Hepatic stellate cell (primary cell): ENCODE measurements around the gene ZBTB26.
"Not testable (repeated sequence)": the region's sequence is repeated elsewhere in the genome, so short reads cannot be mapped to it uniquely, and the experiment has no call there.

ENCODE experiments used
- DNase-seq: peaks from one replicate; pipeline ENCODE4 v3.0.0; 2011; ENCODE audit warnings: low spot score

Gene ZBTB26

DNA sequence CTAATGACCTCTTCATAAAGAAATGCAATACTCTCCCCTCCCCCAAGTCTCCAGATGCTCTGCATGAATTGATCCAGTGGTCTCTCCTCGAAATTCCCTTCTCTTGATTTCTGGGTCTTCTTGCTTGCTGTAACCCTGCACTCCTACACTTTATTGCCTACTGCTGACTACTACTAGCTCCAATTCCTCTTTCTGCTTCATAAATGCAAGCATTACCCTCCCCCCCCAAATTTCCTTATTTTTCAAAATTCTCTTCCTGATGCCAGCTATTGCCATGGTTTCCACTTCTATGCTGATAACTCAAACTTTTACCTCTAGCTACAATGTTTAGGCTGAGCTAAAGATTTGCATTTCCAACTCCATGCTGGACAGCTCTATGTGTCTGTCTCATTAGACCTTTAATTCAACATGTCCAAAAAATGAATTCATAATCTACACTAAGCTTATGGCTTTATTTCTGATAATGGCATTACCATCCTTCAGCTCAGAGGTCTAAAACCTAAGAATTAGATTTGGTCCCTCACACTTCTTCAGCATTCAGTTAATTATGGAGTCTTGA, 1.4 kb downstream of the ZBTB26 start:
- DNase-seq, result no peak

DNA sequence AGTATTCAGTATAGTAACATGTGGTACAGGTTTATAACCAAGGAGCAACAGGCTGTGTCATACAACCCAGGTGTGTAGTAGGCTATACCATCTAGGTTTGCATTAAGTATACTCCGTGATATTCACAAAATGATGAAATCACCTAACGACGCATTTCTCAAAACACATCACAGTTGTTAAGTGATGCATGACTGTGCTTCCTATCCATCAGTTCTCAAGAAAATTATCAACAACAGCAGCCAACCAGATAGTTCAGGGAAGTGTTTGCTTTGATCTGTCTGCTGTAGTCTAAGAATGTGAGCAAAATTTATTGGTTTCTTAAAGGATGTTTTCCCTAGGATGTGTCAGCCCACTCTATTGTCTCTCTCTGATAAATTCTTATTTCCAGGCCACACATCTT, 7.4 kb downstream of the ZBTB26 start:
- DNase-seq, result no peak

DNA sequence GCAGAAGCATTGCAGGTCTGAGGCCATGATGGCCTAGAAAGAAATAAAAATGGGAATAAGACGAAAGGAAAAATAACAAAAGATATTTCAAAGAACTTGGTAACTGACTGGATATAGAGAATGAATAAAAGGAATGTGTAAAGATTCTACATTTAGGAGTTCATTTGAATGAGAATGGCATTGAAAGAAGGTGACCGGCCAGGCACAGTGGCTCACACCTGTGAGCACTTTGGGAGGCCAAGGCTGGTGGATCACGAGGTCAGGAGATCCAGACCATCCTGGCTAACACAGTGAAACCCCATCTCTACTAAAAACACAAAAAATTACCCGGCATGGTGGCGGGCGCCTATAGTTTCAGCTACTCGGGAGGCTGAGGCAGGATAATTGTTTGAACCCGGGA, 8.6 kb downstream of the ZBTB26 start:
- DNase-seq, result no peak

- no peak for DNase-seq
Measured at GRCh38 chr9:122918310-122918709, 13.0 kb downstream of the ZBTB26 start.

- DNase-seq, result peak; percentile 75
Measured at GRCh38 chr9:122912964-122913673, 18.2 kb downstream of the ZBTB26 start, which contains the start of gene ZBTB6. Gene ZBTB6, minus strand, starts transcription at chr9:122913323. Its CDS starts 1,251 bp downstream, at chr9:122912072.

GRCh38 chr9:122912671-122912963, 18.7 kb downstream of the ZBTB26 start:
- no peak for DNase-seq

- DNase-seq, result not testable (repeated sequence)
Measured at GRCh38 chr9:122906122-122906521, 25.2 kb downstream of the ZBTB26 start.

DNA sequence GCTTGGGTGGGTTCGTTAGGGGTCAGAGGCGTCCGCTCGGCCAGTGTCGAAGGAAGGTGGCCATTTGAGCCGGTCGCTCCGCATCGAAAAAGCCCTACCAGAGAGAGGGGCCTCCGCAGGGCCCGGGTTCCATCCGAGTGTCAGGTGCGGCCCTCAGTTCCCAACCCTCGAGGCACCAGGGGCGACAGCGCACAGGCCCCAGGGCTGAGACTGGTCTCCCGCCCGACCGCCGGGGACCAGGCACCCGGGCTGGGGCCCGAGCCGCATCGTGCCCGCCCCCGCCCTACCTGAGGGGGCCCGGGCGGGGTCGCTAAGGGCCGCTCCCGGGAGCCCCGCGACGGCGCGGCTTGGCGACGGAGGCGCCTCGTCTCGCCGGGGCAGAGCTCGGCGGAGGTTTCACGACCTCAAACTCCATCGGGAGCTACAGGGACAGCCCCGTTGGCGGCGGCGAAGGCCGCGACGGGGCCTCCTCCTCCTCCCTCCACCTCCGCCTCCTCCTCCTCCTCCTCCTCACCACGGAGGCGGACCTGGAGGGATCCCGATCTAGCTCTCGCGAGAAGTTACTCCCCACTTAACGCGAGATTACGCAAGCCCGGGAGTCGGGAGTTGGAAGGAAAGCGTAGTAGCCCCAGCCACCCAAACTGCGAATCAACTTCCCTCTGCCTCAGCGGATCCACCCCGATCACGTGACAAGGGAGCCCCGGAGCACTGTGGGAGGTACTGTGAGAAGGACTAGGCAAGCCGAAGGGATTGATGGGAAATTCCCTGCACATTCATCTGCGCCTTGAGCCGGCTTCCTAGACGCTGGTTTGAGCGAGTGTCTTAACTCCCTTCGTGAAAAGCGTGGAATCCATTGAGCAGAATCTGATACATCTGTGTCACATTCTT, 26.2 kb downstream of the ZBTB26 start, which contains the start of gene RC3H2:
Gene RC3H2, minus strand, starts transcription at position 537 of the 888 bp plus-strand sequence. CDS start 7,850 bp downstream, outside the sequence.
- peak; percentile 92 for DNase-seq

- peak; percentile 40 for DNase-seq
Measured at GRCh38 chr9:122904466-122904822, 26.9 kb downstream of the ZBTB26 start.

DNA sequence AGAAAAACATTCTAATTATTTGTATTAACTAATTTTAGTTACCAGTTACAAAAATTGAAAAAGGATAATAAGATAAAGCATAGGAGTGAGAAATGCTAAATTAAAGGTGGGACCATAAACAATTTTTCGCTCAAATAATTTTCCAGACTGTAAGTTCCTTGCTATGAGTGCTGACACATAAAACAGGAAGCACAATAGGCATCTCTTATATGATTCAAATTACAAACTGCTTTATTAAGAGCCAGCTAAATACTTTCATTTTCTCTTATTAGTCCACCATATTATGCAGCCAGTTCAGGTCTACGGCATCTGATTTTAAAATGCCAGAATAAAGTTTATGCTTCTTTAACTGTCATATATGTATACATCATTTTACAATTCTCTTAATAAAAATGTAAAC, 30.5 kb downstream of the ZBTB26 start:
- peak; percentile 16 for DNase-seq

- DNase-seq, result no peak
Measured at GRCh38 chr9:122897969-122898368, 33.3 kb downstream of the ZBTB26 start.

- no peak for DNase-seq
Measured at GRCh38 chr9:122888480-122888879, 42.8 kb downstream of the ZBTB26 start.

GRCh38 chr9:122883125-122883524, 48.2 kb downstream of the ZBTB26 start:
- no peak for DNase-seq

GRCh38 chr9:122879443-122879842, 51.9 kb downstream of the ZBTB26 start:
- DNase-seq, result no peak

GRCh38 chr9:122875523-122875922, 55.8 kb downstream of the ZBTB26 start:
- DNase-seq, result no peak

DNA sequence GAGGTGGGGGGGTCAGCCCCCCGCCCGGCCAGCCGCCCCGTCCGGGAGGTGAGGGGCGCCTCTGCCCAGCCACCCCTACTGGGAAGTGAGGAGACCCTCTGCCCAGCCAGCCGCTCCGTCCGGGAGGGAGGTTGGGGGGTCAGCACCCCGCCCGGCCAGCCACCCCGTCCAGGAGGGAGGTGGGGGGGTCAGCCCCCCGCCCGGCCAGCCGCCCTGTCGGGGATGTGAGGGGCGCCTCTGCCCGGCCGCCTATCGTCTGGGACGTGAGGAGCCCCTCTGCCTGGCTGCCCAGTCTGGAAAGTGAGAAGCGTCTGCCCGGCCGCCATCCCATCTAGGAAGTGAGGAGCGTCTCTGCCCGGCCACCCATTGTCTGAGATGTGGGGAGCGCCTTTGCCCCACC, 64.0 kb downstream of the ZBTB26 start:
- DNase-seq, result not testable (repeated sequence)

GRCh38 chr9:122866079-122866478, 65.2 kb downstream of the ZBTB26 start:
- no peak for DNase-seq
